Endodermal cell (in vitro differentiated cells): ENCODE data around the gene CPZ. TPM values are rescaled to one million over a fixed set of nuclear protein-coding genes. Genes with fewer than 3 reads are reported as not detected.

Experiments used
- DNase-seq: peaks from one replicate; pipeline ENCODE4 v3.0.0-alpha.2; 2017
- H3K27ac ChIP-seq: 2 replicates; pipeline ENCODE4 v1.5.1; 2013; ENCODE audit warnings: mild to moderate bottlenecking, low read depth, low read length, moderate library complexity
- H3K27me3 ChIP-seq: 2 replicates; pipeline ENCODE4 v1.6.1; 2013; ENCODE audit warnings: mild to moderate bottlenecking, low read length, moderate library complexity; ENCODE audit not compliant: insufficient read depth, control insufficient read depth, poor library complexity, severe bottlenecking
- H3K36me3 ChIP-seq: 2 replicates; pipeline ENCODE4 v1.7.0; 2013; ENCODE audit warnings: mild to moderate bottlenecking, low read length, moderate library complexity; ENCODE audit not compliant: control insufficient read depth, insufficient read depth
- H3K4me1 ChIP-seq: one replicate; pipeline ENCODE4 v1.7.0; 2013; ENCODE audit warnings: low read length; ENCODE audit not compliant: control insufficient read depth, insufficient read depth
- H3K4me3 ChIP-seq: 2 replicates; pipeline ENCODE4 v1.5.1; 2013; ENCODE audit warnings: mild to moderate bottlenecking, low read length, moderate library complexity
- H3K9ac ChIP-seq: 2 replicates; pipeline ENCODE4 v1.6.1; 2013; ENCODE audit warnings: mild to moderate bottlenecking, low read length, moderate library complexity; ENCODE audit not compliant: poor library complexity, severe bottlenecking; ENCODE audit errors: extremely low read depth
- H3K9me3 ChIP-seq: 2 replicates; pipeline ENCODE4 v1.6.1; 2013; ENCODE audit warnings: mild to moderate bottlenecking, low read length, moderate library complexity; ENCODE audit not compliant: control insufficient read depth
- H3K27ac Mint-ChIP-seq: 2 replicates; pipeline ENCODE4 v1.8.0; 2020; ENCODE audit warnings: mixed read lengths
- H3K27me3 Mint-ChIP-seq: 2 replicates; pipeline ENCODE4 v1.8.0; 2021; ENCODE audit warnings: mild to moderate bottlenecking, mixed read lengths; ENCODE audit not compliant: insufficient read depth
- H3K36me3 Mint-ChIP-seq: 2 replicates; pipeline ENCODE4 v1.8.0; 2020; ENCODE audit warnings: low read depth, mixed read lengths
- H3K4me1 Mint-ChIP-seq: 2 replicates; pipeline ENCODE4 v1.8.0; 2020; ENCODE audit warnings: mixed read lengths
- H3K4me3 Mint-ChIP-seq: 2 replicates; pipeline ENCODE4 v1.8.0; 2020; ENCODE audit warnings: mild to moderate bottlenecking, moderate library complexity, mixed read lengths
- H3K9me3 Mint-ChIP-seq: 2 replicates; pipeline ENCODE4 v1.8.0; 2020; ENCODE audit warnings: mild to moderate bottlenecking, mixed read lengths
- CTCF ChIP-seq: fragments of 200-600 bp; sonication (generic); conservative IDR thresholded peaks from 2 replicates; pipeline ENCODE4 v1.5.0; 2021; ENCODE audit warnings: antibody characterized with exemption, mild to moderate bottlenecking
- WGBS, 2 experiments: methylation state at CpG; one replicate each; pipeline versions ENCODE4 v1.1.5 to v1.1.7; 2013; ENCODE audit warnings: missing lambda C conversion rate in 2 of 2, mixed read lengths in 1 of 2; ENCODE audit not compliant: insufficient coverage in 1 of 2, insufficient read length in 1 of 2; 5-methylcytosine and 5-hydroxymethylcytosine counted together
- total RNA-seq, 2 donors: library from RNA; stranded (reverse); fragmentation: NEBNext Ultra II Directional in 1 of 2; extraction: Animal tissue kit (Norgen Biotek cat#: 25700) in 1 of 2; gene quantifications; 2 replicates in 1 of 2; 3 replicates in 1 of 2; pipeline ENCODE4 v1.2.1, GENCODE V29; 2021

The CPZ gene
- total RNA-seq, 2 donors from 2014 or later: 23.9 to 33.6 TPM

DNA sequence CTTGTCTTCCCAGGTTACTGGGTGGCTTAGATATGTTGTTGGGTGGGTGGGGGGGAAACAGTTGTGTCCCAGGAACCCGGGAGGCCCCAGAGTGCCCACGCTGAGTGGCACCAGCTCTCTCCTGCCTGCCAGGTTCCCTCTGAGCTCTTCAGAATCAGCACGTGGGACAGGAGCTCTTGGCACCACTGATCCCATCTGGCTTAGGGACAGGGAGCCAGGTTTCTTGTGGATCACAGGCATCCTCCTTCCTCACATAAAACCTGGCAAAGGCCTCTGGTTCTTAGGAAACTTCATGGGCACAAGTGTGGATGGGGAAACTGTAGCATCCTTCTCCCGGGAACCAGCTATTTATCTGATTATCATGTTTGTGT is 8.9 kb upstream of the CPZ start:
- peaks cover 32% of the 10 kb centered on the region for H3K27me3 ChIP-seq
- no peak overlapping the region for H3K4me3 Mint-ChIP-seq

GRCh38 chr4:8585186-8585585 is 7.4 kb upstream of the CPZ start:
- WGBS, 2 experiments: 71 to 77% methylated on average over 3 to 6 of the region's 6 CpGs
- no peaks in the 10 kb centered on the region for H3K9me3 ChIP-seq
- no peak overlapping the region for H3K9ac ChIP-seq
- H3K27me3 ChIP-seq: peaks cover 32% of the 10 kb centered on the region
- no peak overlapping the region for H3K4me3 ChIP-seq
- no peaks in the 10 kb centered on the region for H3K36me3 Mint-ChIP-seq
- H3K9me3 Mint-ChIP-seq: no peaks in the 10 kb centered on the region
- no peak overlapping the region for H3K27ac ChIP-seq
- peaks cover 11% of the 10 kb centered on the region for H3K36me3 ChIP-seq
- DNase-seq: peak; percentile 76
- H3K4me1 Mint-ChIP-seq: peaks cover 10% of the 10 kb centered on the region
- no peaks in the 10 kb centered on the region for H3K4me1 ChIP-seq
- H3K4me3 Mint-ChIP-seq: no peak overlapping the region
- peak; percentile 80 for TF ChIP-seq CTCF
- peaks cover 41% of the 10 kb centered on the region for H3K27me3 Mint-ChIP-seq
- no peak overlapping the region for H3K27ac Mint-ChIP-seq

More for the DNA sequence above, 8.9 kb upstream of the CPZ start:
- no peak overlapping the region for H3K27ac ChIP-seq
- Mint-ChIP-seq H3K4me1 (peaks cover 17% of the 10 kb centered on the region), H3K9me3 (no peaks in the 10 kb centered on the region), H3K27ac (no peak overlapping the region), H3K36me3 (no peaks in the 10 kb centered on the region), H3K27me3 (peaks cover 46% of the 10 kb centered on the region)
- peaks cover 11% of the 10 kb centered on the region for H3K36me3 ChIP-seq
- no peak overlapping the region for H3K4me3 ChIP-seq
- peaks cover 10% of the 10 kb centered on the region for H3K4me1 ChIP-seq
- no peaks in the 10 kb centered on the region for H3K9me3 ChIP-seq
- H3K9ac ChIP-seq: no peak overlapping the region
- no peak for TF ChIP-seq CTCF
- 88 to 100% methylated on average over 1 to 4 of the region's 4 CpGs for WGBS, 2 experiments
- no peak for DNase-seq

DNA sequence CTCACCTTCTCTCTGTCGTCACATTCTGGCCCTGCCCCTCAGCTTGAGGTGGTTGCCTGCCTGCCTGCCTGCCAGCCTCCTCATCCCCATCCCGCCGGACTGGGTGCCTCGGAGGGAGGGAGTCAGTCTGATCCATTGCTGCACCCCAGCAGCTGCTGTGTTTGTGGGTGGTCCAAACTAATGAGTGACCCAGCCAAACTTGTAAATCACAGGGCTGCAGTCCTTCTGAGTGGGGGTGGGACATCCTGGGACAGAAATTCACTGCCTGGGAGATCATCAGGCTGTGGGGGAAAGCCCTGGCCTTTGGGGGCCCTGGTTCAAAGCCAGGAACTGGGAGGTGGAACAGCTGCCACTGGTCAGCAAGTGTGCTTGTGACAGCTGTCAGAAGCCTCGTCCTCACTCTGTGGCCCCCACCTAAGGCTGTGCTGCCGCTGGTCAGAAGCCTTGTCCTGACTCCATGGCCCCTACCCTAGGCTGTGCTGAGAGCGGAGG is 6.8 kb upstream of the CPZ start:
- no peak overlapping the region for H3K4me3 ChIP-seq
- DNase-seq: no peak
- no peak overlapping the region for H3K27ac ChIP-seq
- Mint-ChIP-seq H3K27me3 (peaks cover 41% of the 10 kb centered on the region), H3K27ac (no peak overlapping the region), H3K4me1 (peaks cover 12% of the 10 kb centered on the region), H3K9me3 (no peaks in the 10 kb centered on the region), H3K36me3 (no peaks in the 10 kb centered on the region), H3K4me3 (no peak overlapping the region)
- TF ChIP-seq CTCF: no peak
- H3K9ac ChIP-seq: no peak overlapping the region
- H3K36me3 ChIP-seq: peaks cover 11% of the 10 kb centered on the region
- H3K27me3 ChIP-seq: peaks cover 31% of the 10 kb centered on the region
- no peaks in the 10 kb centered on the region for H3K9me3 ChIP-seq
- 83 to 85% methylated on average over 7 of the region's 7 CpGs for WGBS, 2 experiments
- H3K4me1 ChIP-seq: no peaks in the 10 kb centered on the region
